WTC11 (cell line): ENCODE data around the gene PLCB2.

Experiments
- CREM ChIP-seq: sonication (generic); formaldehyde crosslinking; IDR thresholded peaks from 2 replicates; pipeline ENCODE4 v1.8.1; 2022; ENCODE audit warnings: mild to moderate bottlenecking, missing genetic modification reagents, moderate library complexity
- CTCF ChIP-seq: fragments of 200-600 bp; IDR thresholded peaks from 2 replicates; pipeline ENCODE4 v1.8.0; 2022; ENCODE audit warnings: antibody characterized with exemption
- NR2C2 ChIP-seq: sonication (generic); formaldehyde crosslinking; IDR thresholded peaks from 2 replicates; pipeline ENCODE4 v1.8.0; 2022; ENCODE audit warnings: mild to moderate bottlenecking, missing genetic modification reagents
- ZNF138 ChIP-seq: sonication (generic); formaldehyde crosslinking; conservative IDR thresholded peaks from 2 replicates; pipeline ENCODE4 v1.8.1; 2022; ENCODE audit warnings: mild to moderate bottlenecking, moderate library complexity, missing genetic modification reagents
- TF ChIP-seq, protein P1 (sequence below): sonication (generic); formaldehyde crosslinking; IDR thresholded peaks from 2 replicates; pipeline ENCODE4 v1.8.1; 2023; ENCODE audit warnings: mild to moderate bottlenecking, missing genetic modification reagents, moderate library complexity
- TF ChIP-seq, protein P2 (sequence below): sonication (generic); formaldehyde crosslinking; conservative IDR thresholded peaks from 2 replicates; pipeline ENCODE4 v1.8.1; 2022; ENCODE audit warnings: mild to moderate bottlenecking, missing genetic modification reagents

DNA sequence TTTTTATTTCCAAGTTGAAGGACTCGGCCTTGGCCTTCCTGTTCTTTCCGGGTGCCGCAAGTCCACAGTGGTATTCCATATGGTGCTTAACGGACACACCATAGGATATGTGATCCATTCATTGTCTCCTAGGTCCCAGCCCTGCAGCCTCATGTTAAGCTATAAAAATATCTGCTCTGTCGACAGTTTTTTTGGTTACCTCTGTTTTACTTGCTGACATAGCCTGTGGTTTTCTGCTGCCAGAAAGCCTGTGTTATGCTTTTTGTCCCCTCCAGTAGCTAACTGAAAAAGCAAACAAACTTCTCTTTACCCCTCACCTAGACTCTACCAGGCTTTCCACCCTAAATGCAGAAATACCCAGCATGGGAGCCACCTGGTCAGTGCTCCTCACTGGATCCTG is 21.0 kb upstream of the PLCB2 start:
- TF ChIP-seq, protein P1, sequence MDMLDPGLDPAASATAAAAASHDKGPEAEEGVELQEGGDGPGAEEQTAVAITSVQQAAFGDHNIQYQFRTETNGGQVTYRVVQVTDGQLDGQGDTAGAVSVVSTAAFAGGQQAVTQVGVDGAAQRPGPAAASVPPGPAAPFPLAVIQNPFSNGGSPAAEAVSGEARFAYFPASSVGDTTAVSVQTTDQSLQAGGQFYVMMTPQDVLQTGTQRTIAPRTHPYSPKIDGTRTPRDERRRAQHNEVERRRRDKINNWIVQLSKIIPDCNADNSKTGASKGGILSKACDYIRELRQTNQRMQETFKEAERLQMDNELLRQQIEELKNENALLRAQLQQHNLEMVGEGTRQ (CRISPR knock-in tag), result no peak
- TF ChIP-seq CTCF (no peak), NR2C2 (no peak), ZNF138 (no peak), CREM (CRISPR knock-in tag) (no peak)
- TF ChIP-seq, protein P2, sequence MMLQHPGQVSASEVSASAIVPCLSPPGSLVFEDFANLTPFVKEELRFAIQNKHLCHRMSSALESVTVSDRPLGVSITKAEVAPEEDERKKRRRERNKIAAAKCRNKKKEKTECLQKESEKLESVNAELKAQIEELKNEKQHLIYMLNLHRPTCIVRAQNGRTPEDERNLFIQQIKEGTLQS (CRISPR knock-in tag), result no peak
